Measurements from ENCODE around the gene FAM107A.

The FAM107A gene

GRCh38 chr3:58557491-58557890 is 19.7 kb downstream of the FAM107A start:
- no peak for TF ChIP-seq CTCF (IDR thresholded peaks at IDR 0.05; ENCODE audit: insufficient read depth, low read depth, low read length, missing control alignments)
- DNase-seq (ENCODE audit: low read depth): no peak
- H3K4me3 ChIP-seq (ENCODE audit: low read length): no peak overlapping the region

GRCh38 chr3:58556761-58557221 is 20.4 kb downstream of the FAM107A start:
- DNase-seq (ENCODE audit: low read depth): no peak
- H3K4me3 ChIP-seq (ENCODE audit: low read length): no peak overlapping the region
- no peak for TF ChIP-seq CTCF (IDR thresholded peaks at IDR 0.05; ENCODE audit: insufficient read depth, low read depth, low read length, missing control alignments)

- TF ChIP-seq CTCF (IDR thresholded peaks at IDR 0.05; ENCODE audit: insufficient read depth, low read depth, low read length, missing control alignments): no peak
- H3K4me3 ChIP-seq (ENCODE audit: low read length): no peak overlapping the region
- no peak for DNase-seq (ENCODE audit: low read depth)
Observed at GRCh38 chr3:58556001-58556400, 21.2 kb downstream of the FAM107A start.

GRCh38 chr3:58555203-58555602 is 22.0 kb downstream of the FAM107A start:
- TF ChIP-seq CTCF (IDR thresholded peaks at IDR 0.05; ENCODE audit: insufficient read depth, low read depth, low read length, missing control alignments): no peak
- no peak overlapping the region for H3K4me3 ChIP-seq (ENCODE audit: low read length)
- no peak for DNase-seq (ENCODE audit: low read depth)

- H3K4me3 ChIP-seq (ENCODE audit: low read length): no peak overlapping the region
- no peak for TF ChIP-seq CTCF (IDR thresholded peaks at IDR 0.05; ENCODE audit: insufficient read depth, low read depth, low read length, missing control alignments)
- DNase-seq (ENCODE audit: low read depth): no peak
Observed at GRCh38 chr3:58553003-58553402, 24.2 kb downstream of the FAM107A start.

- TF ChIP-seq CTCF (IDR thresholded peaks at IDR 0.05; ENCODE audit: insufficient read depth, low read depth, low read length, missing control alignments): no peak
- DNase-seq (ENCODE audit: low read depth): no peak
- no peak overlapping the region for H3K4me3 ChIP-seq (ENCODE audit: low read length)
Observed at GRCh38 chr3:58551636-58552180, 25.5 kb downstream of the FAM107A start.

- no peak for TF ChIP-seq CTCF (IDR thresholded peaks at IDR 0.05; ENCODE audit: insufficient read depth, low read depth, low read length, missing control alignments)
- DNase-seq (ENCODE audit: low read depth): no peak
- H3K4me3 ChIP-seq (ENCODE audit: low read length): no peak overlapping the region
Observed at GRCh38 chr3:58544541-58544940, 32.6 kb downstream of the FAM107A start.

All from epithelial cell of esophagus (primary cell).